Activated CD8-positive, alpha-beta memory T cell treated with anti-CD3 and anti-CD28 coated beads, Interleukin-2, amount 50 U/mL, for 48 hours (primary cell): ENCODE measurements around the gene EXOC4.

Experiments
- DNase-seq: peaks from one replicate; pipeline ENCODE4 v3.0.0-alpha.2; 2020

The EXOC4 gene

DNA sequence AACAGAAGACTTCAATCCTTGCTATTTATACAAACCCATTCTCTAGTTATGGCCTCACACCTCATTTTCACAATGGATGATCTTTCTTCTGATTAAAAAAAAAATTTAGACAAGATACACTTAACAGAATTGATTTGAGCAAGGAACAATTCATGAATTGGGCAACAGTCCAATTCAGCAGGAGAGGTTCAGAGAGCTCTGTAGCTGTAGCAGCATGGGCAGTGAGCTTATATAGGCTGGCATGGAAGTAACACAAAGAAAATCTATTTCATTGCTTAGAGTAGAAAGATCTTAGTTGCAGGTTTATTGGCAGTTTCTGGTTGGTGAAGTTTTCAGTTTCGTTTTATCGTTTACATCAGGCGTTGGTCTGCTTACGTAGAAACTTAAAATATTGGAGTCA is 851.3 kb downstream of the EXOC4 start:
- no peak for DNase-seq

DNA sequence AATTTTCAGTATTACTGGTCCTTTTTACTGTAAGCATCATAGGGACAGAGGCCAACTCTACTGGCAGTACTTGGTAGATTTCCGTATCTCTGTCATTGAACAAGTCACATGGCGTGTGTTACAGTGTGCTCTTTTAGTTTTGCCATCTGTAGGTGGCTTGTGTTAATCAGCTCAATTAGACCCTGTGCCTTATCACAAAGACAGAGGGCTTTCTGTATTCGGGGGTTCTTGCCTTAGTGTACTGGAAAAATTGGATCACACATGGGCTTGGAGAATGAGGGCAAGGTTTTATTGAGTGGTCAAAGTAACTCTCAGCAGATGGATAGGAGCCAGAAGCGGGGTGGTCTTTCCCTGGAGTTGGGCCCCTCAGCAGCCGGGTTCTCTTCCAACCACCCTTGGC is 853.0 kb downstream of the EXOC4 start:
- no peak for DNase-seq

DNA sequence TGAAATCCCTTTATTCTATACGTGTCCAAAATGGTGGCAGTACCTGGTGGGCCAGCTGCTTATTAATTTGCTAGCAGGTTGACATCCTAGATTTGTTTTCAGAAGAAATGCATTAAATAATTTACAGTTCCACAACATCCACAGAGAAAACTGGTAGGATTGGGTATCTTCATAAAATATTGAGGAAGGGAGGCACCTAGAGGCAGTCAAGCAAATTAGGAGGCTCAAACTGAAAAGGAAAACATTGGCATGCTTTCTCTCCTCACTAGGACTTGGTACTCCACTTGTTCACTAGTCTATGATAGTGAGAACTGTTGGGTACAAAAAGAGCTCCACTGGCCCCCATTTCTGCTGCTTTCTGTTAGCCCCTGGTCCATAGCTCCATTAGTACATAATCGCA is 855.9 kb downstream of the EXOC4 start:
- DNase-seq = no peak

DNA sequence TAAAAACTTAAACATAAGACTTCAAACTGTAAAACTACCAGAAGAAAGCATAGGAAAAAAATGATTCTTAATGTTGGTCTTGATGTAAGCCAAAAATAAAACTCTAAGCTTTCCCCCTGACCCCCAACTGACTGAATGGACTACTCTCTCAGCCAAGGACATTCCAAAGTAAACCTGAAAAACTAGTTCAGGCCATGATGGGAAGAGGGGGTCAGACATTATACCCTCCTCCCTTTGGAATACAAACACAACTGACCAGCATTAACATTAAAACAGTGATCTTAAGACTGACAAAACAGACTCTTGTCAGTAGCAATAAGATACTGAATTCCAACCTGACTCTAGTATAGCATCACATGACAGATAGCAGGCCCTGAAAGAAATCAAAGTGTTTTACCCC is 860.8 kb downstream of the EXOC4 start:
- DNase-seq = no peak

DNA sequence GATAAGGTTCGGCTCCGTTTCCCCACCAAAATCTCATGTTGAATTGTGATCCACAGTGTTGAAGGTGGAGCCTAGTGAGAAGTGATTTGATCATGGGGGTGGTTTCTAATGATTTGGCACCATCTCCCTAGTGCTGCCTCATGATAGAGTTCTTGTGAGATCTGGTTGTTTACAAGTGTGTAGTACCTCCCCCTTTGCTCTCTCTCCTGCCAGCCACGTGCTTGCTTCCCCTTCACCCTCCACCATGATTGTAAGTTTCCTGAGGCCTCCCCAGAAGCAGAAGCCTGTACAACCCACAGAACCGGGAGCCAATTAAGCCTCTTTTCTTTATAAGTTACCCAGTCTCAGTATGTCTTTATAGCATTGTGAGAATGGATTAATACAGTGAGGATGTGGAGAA is 862.1 kb downstream of the EXOC4 start:
- no peak for DNase-seq
